ENCODE measurements around the gene GABBR2.
A peak's percentile ranks its signal among the peaks of the same experiment; 100 is the strongest.

The GABBR2 gene

GRCh38 chr9:98344581-98344980, 364.2 kb downstream of the GABBR2 start:
- no peak for DNase-seq (ENCODE audit: low read depth in 2 of 2)

- no peak for DNase-seq (ENCODE audit: low read depth in 2 of 2)
Observed at GRCh38 chr9:98342820-98343210, 365.9 kb downstream of the GABBR2 start.

- no peak for DNase-seq (ENCODE audit: low read depth in 2 of 2)
Observed at GRCh38 chr9:98342098-98342819, 366.5 kb downstream of the GABBR2 start.

- no peak for DNase-seq (ENCODE audit: low read depth in 2 of 2)
Observed at GRCh38 chr9:98341157-98342097, 367.3 kb downstream of the GABBR2 start.

GRCh38 chr9:98339987-98340800, 368.5 kb downstream of the GABBR2 start:
- no peak for DNase-seq (ENCODE audit: low read depth in 2 of 2)

GRCh38 chr9:98335661-98336060, 373.1 kb downstream of the GABBR2 start:
- DNase-seq (ENCODE audit: low read depth in 2 of 2) = no peak

GRCh38 chr9:98334796-98335195, 373.9 kb downstream of the GABBR2 start:
- DNase-seq (ENCODE audit: low read depth in 2 of 2) = no peak

- peak; percentile 66 to 69 for DNase-seq (ENCODE audit: low read depth in 2 of 2)
Observed at GRCh38 chr9:98333703-98334582, 374.8 kb downstream of the GABBR2 start.

GRCh38 chr9:98332405-98332831, 376.3 kb downstream of the GABBR2 start:
- no peak for DNase-seq (ENCODE audit: low read depth in 2 of 2)

- DNase-seq (ENCODE audit: low read depth in 2 of 2) = no peak
Observed at GRCh38 chr9:98331536-98332259, 377.0 kb downstream of the GABBR2 start.

- peak in 1 of 2 experiments; percentile 21 for DNase-seq (ENCODE audit: low read depth in 2 of 2)
Observed at GRCh38 chr9:98330831-98331230, 377.9 kb downstream of the GABBR2 start.

GRCh38 chr9:98329904-98330303, 378.8 kb downstream of the GABBR2 start:
- no peak for DNase-seq (ENCODE audit: low read depth in 2 of 2)

- no peak for DNase-seq (ENCODE audit: low read depth in 2 of 2)
Observed at GRCh38 chr9:98329281-98329680, 379.5 kb downstream of the GABBR2 start.

GRCh38 chr9:98328770-98329169, 380.0 kb downstream of the GABBR2 start:
- DNase-seq (ENCODE audit: low read depth in 2 of 2) = no peak

GRCh38 chr9:98328141-98328540, 380.6 kb downstream of the GABBR2 start:
- no peak for DNase-seq (ENCODE audit: low read depth in 2 of 2)

- no peak for DNase-seq (ENCODE audit: low read depth in 2 of 2)
Observed at GRCh38 chr9:98327249-98327561, 381.5 kb downstream of the GABBR2 start.

GRCh38 chr9:98326459-98327248, 382.1 kb downstream of the GABBR2 start:
- no peak for DNase-seq (ENCODE audit: low read depth in 2 of 2)

- DNase-seq (ENCODE audit: low read depth in 2 of 2) = peak in 1 of 2 experiments; percentile 1
Observed at GRCh38 chr9:98324801-98325200, 383.9 kb downstream of the GABBR2 start.

- DNase-seq (ENCODE audit: low read depth in 2 of 2) = no peak
Observed at GRCh38 chr9:98323831-98324135, 385.0 kb downstream of the GABBR2 start.
